Sigmoid colon (tissue), 3 donors: ENCODE results near the gene FABP6.

Experiments used
- POLR2A ChIP-seq, 2 donors: fragments of 450-650 bp; IDR thresholded peaks; one replicate each; pipeline ENCODE4 v1.6.1; 2016; ENCODE audit warnings: antibody characterized with exemption in 2 of 2, mild to moderate bottlenecking in 2 of 2, moderate library complexity in 2 of 2
- TF ChIP-seq, protein P1 (sequence below), 4 experiments: fragments of 450-650 bp in 3 of 4; fragments of 200-600 bp in 1 of 4; IDR thresholded peaks; one replicate each; pipeline ENCODE4 v1.5.1; 2016 to 2019; ENCODE audit warnings: antibody characterized with exemption in 4 of 4, mild to moderate bottlenecking in 3 of 4, moderate library complexity in 2 of 4

DNA sequence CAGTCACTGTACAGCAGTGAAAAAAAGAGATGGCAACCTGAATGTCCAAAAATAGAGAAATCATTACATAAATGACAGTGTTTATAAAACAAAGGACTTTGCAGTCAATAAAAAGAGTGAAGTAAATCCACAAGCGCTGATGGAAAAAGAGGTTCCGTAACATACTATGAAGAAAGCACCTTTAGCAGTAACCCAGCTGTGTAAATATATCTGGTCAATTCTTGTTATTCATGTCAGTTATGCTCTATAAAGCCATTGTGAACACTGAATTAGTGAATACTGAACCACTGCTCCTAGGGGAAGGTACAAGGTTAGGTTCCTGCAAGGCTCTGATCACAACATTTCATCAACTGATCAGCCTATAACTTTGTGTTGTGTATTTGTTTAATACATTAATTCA, 43.6 kb downstream of the FABP6 start:
- TF ChIP-seq, protein P1, sequence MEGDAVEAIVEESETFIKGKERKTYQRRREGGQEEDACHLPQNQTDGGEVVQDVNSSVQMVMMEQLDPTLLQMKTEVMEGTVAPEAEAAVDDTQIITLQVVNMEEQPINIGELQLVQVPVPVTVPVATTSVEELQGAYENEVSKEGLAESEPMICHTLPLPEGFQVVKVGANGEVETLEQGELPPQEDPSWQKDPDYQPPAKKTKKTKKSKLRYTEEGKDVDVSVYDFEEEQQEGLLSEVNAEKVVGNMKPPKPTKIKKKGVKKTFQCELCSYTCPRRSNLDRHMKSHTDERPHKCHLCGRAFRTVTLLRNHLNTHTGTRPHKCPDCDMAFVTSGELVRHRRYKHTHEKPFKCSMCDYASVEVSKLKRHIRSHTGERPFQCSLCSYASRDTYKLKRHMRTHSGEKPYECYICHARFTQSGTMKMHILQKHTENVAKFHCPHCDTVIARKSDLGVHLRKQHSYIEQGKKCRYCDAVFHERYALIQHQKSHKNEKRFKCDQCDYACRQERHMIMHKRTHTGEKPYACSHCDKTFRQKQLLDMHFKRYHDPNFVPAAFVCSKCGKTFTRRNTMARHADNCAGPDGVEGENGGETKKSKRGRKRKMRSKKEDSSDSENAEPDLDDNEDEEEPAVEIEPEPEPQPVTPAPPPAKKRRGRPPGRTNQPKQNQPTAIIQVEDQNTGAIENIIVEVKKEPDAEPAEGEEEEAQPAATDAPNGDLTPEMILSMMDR (IDR thresholded peaks at IDR 0.05), result no peak
- no peak for TF ChIP-seq POLR2A (IDR thresholded peaks at IDR 0.05)
